ENCODE data around the gene SH3PXD2A.

GRCh38 chr10:103719036-103719435 is 136.3 kb downstream of the SH3PXD2A start:
- TF ChIP-seq, protein P1, sequence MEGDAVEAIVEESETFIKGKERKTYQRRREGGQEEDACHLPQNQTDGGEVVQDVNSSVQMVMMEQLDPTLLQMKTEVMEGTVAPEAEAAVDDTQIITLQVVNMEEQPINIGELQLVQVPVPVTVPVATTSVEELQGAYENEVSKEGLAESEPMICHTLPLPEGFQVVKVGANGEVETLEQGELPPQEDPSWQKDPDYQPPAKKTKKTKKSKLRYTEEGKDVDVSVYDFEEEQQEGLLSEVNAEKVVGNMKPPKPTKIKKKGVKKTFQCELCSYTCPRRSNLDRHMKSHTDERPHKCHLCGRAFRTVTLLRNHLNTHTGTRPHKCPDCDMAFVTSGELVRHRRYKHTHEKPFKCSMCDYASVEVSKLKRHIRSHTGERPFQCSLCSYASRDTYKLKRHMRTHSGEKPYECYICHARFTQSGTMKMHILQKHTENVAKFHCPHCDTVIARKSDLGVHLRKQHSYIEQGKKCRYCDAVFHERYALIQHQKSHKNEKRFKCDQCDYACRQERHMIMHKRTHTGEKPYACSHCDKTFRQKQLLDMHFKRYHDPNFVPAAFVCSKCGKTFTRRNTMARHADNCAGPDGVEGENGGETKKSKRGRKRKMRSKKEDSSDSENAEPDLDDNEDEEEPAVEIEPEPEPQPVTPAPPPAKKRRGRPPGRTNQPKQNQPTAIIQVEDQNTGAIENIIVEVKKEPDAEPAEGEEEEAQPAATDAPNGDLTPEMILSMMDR (conservative IDR thresholded peaks at IDR 0.05; ENCODE audit: low read depth in 2 of 2): no peak
- TF ChIP-seq POLR2AphosphoS5 (IDR thresholded peaks at IDR 0.05; ENCODE audit: low read depth): no peak
- TF ChIP-seq ETS1 (IDR thresholded peaks at IDR 0.05): no peak
- no peak for TF ChIP-seq EZH2 (IDR thresholded peaks at IDR 0.05; ENCODE audit: low read depth, unreplicated experiment)
- TF ChIP-seq, protein P2, sequence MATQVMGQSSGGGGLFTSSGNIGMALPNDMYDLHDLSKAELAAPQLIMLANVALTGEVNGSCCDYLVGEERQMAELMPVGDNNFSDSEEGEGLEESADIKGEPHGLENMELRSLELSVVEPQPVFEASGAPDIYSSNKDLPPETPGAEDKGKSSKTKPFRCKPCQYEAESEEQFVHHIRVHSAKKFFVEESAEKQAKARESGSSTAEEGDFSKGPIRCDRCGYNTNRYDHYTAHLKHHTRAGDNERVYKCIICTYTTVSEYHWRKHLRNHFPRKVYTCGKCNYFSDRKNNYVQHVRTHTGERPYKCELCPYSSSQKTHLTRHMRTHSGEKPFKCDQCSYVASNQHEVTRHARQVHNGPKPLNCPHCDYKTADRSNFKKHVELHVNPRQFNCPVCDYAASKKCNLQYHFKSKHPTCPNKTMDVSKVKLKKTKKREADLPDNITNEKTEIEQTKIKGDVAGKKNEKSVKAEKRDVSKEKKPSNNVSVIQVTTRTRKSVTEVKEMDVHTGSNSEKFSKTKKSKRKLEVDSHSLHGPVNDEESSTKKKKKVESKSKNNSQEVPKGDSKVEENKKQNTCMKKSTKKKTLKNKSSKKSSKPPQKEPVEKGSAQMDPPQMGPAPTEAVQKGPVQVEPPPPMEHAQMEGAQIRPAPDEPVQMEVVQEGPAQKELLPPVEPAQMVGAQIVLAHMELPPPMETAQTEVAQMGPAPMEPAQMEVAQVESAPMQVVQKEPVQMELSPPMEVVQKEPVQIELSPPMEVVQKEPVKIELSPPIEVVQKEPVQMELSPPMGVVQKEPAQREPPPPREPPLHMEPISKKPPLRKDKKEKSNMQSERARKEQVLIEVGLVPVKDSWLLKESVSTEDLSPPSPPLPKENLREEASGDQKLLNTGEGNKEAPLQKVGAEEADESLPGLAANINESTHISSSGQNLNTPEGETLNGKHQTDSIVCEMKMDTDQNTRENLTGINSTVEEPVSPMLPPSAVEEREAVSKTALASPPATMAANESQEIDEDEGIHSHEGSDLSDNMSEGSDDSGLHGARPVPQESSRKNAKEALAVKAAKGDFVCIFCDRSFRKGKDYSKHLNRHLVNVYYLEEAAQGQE (IDR thresholded peaks at IDR 0.05; ENCODE audit: unreplicated experiment): no peak
